Mucosa of descending colon (tissue), 3 donors: ENCODE results near the gene MRPL57. TPM values are rescaled to one million over a fixed set of nuclear protein-coding genes. Genes with fewer than 3 reads are reported as not detected.
"Not testable (repeated sequence)": the region's sequence is repeated elsewhere in the genome, so short reads cannot be mapped to it uniquely, and the experiment has no call there.

Source experiments
- ATAC-seq: fragments of 200-7000 bp; cut with Tn5 transposase; one replicate; pipeline ENCODE4 v1.9.1; 2020; ENCODE audit warnings: mild to moderate bottlenecking, moderate library complexity
- DNase-seq, 3 donors: peaks; one replicate each; pipeline ENCODE4 v3.0.0-alpha.2; 2020
- H3K36me3 ChIP-seq: fragments of 200-600 bp; one replicate; pipeline ENCODE4 v1.8.0; 2021; ENCODE audit warnings: low read depth, mild to moderate bottlenecking
- H3K4me1 ChIP-seq: fragments of 200-600 bp; one replicate; pipeline ENCODE4 v1.8.0; 2021; ENCODE audit warnings: low read depth, mild to moderate bottlenecking
- H3K4me3 ChIP-seq: fragments of 200-600 bp; one replicate; pipeline ENCODE4 v1.8.0; 2021; ENCODE audit warnings: mild to moderate bottlenecking
- H3K9me3 ChIP-seq: fragments of 200-600 bp; one replicate; pipeline ENCODE4 v1.8.0; 2021; ENCODE audit warnings: mild to moderate bottlenecking
- intact Hi-C, 2 donors: fragments of 100-400 bp; cut with DNase I in 1 of 2; cut with micrococcal nuclease in 1 of 2; formaldehyde crosslinking; loops; one replicate each; pipeline versions ENCODE4 v1.11.0 to v1.11.1; 2022; cut with DNase I, micrococcal nuclease
- total RNA-seq, 3 donors: library from RNA; stranded (reverse); fragmentation: NEBNext Ultra II Directional in 2 of 3; extraction: Animal tissue kit (Norgen Biotek cat#: 25700) in 2 of 3; gene quantifications; one replicate each; pipeline versions ENCODE4 v1.2.1 to v1.2.4, GENCODE V29; 2021 to 2023
- TF ChIP-seq, protein P1 (sequence below): fragments of 200-600 bp; IDR thresholded peaks from one replicate; pipeline ENCODE4 v1.8.0; 2022; ENCODE audit warnings: antibody characterized with exemption, mild to moderate bottlenecking
- donor health status: DM: no; HTN: no; CAD: no; lungs with moderate emphysema.
- donor health status: DM: no; HTN: no; CAD: no.
- donor health status: DM: no; HTN: yes; CAD: no.

The MRPL57 gene
- total RNA-seq, 3 donors from 2014 or later = 11.9 to 16.1 (median 13.8) TPM

DNA sequence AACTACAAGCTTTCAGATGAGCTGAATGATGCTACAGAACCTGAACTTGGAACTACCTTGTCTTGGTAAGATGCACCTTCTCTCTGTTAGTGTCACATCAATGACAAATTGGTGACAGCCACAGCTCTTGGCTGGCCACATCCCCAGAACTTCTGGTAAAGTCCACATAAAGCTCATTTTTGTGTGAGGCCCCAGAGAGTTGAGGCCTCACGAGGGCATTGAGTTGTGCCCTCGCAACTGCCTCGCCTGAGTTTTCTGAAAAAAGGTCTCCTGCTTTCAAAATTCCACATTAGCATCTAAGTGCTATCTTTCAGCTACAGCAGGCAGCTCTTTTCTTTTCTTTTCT, 42.6 kb downstream of the MRPL57 start:
- TF ChIP-seq, protein P1, sequence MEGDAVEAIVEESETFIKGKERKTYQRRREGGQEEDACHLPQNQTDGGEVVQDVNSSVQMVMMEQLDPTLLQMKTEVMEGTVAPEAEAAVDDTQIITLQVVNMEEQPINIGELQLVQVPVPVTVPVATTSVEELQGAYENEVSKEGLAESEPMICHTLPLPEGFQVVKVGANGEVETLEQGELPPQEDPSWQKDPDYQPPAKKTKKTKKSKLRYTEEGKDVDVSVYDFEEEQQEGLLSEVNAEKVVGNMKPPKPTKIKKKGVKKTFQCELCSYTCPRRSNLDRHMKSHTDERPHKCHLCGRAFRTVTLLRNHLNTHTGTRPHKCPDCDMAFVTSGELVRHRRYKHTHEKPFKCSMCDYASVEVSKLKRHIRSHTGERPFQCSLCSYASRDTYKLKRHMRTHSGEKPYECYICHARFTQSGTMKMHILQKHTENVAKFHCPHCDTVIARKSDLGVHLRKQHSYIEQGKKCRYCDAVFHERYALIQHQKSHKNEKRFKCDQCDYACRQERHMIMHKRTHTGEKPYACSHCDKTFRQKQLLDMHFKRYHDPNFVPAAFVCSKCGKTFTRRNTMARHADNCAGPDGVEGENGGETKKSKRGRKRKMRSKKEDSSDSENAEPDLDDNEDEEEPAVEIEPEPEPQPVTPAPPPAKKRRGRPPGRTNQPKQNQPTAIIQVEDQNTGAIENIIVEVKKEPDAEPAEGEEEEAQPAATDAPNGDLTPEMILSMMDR = no peak
- H3K4me1 ChIP-seq = no peaks in the 10 kb centered on the region
- H3K9me3 ChIP-seq = peaks cover 2% of the 10 kb centered on the region
- no peaks in the 10 kb centered on the region for H3K36me3 ChIP-seq
- no peak overlapping the region for H3K4me3 ChIP-seq
- intact Hi-C loops = no loop called here
- DNase-seq (no peak), ATAC-seq (no peak)

DNA sequence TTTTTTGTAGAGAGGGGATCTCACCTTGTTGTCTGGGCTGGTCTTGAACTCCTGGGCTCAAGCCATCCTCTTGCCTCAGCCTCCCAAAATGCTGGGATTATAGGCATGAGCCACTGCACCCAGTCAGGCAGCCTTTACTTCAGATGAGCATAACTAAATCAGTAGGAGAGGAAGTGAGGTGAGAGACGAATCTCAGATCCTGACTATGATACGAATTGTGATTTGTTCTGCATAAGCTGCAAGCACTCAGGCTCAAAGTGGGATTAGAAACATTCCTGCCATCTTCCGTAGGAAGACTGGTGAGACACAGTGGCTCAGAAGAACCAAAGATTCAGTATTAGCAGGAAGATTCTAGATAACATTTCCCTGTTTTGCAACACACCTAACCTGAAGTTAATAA, 43.3 kb downstream of the MRPL57 start:
- DNase-seq, H3K4me3 ChIP-seq, H3K36me3 ChIP-seq, intact Hi-C loops, ATAC-seq, H3K4me1 ChIP-seq, H3K9me3 ChIP-seq: not testable (repeated sequence)

DNA sequence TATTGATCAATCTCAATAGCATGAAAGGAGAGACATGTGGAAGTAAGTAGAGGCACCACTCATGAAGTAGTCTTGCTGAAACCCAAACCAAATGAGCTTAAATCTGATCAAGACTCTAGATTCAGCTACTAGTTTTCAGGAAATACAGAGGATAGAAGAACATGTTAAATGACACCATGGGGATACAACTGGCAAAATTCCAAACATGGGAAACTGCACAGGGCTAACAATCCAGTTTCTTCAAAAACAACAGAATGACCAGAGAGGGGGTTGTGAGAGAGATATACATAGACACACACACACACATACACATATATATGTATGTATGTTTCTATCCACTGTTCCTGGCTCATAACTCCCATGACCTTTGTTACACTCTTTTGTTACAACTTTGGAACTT, 44.8 kb downstream of the MRPL57 start:
- H3K36me3 ChIP-seq = no peaks in the 10 kb centered on the region
- intact Hi-C loops = no loop called here
- peaks cover 2% of the 10 kb centered on the region for H3K9me3 ChIP-seq
- H3K4me3 ChIP-seq = no peak overlapping the region
- TF ChIP-seq, protein P1 = no peak
- no peak for ATAC-seq
- DNase-seq = no peak
- no peaks in the 10 kb centered on the region for H3K4me1 ChIP-seq

DNA sequence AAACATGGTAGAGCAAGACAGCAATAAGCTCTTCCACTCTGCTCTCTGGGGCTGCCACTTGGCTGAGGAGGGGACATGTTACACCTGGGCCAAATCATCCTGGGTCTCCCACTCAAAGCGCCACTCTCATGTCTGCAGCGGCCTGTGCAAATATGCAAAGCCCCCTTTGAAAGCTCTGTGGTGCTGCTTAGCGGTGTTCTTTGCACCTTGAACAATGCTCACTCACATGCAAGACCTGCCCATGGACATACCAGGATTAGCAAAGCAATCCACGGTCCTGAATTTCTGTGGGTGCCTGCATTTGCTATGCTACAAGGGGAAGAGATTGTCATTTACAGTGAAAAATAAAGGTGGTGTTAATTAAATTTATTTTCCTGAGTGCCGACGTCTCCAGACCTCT, 48.6 kb downstream of the MRPL57 start:
- DNase-seq = no peak
- TF ChIP-seq, protein P1 = no peak
- intact Hi-C loops = no loop called here
- ATAC-seq = no peak
- no peaks in the 10 kb centered on the region for H3K36me3 ChIP-seq
- H3K4me3 ChIP-seq = no peak overlapping the region
- H3K4me1 ChIP-seq = no peaks in the 10 kb centered on the region
- peaks cover 2% of the 10 kb centered on the region for H3K9me3 ChIP-seq

DNA sequence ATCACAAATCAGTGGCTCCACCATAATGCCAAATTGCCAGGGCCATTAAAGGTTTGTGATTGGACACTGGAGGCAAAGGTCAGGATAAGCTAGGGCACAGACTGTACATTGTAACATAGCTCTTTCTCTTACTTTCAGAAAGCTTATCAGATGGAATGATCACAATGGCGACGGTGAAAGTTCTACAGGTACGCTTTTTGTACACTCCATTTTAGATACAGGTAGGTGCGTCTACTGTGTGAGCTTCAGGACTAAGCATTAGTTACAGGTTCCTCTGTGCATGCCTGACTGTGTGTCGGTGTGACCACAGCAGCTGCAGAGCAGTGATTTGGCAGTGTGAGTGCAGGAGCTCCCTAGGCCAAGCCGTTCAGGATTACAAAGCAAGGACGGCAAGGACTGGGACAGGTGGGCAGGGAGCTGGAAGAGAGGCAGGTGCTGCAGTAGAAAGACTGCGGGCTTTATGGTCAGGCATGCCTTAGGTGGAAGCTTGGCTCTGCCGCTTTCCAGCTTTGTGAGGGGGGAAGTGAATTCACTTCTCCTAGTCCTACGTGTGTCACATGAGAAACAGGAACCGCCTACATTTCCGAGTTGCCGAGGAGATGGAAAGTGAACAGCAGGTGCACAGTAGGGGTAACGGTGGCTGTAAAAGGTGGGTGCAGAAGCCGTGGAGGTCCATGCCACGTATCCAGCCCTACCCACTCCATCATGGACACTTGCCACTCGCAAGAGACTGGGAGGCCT, 49.6 kb downstream of the MRPL57 start:
- H3K4me1 ChIP-seq = no peaks in the 10 kb centered on the region
- DNase-seq = no peak
- TF ChIP-seq, protein P1 = no peak
- peaks cover 2% of the 10 kb centered on the region for H3K9me3 ChIP-seq
- no peak for ATAC-seq
- H3K36me3 ChIP-seq = no peaks in the 10 kb centered on the region
- intact Hi-C loops = no loop called here
- no peak overlapping the region for H3K4me3 ChIP-seq

DNA sequence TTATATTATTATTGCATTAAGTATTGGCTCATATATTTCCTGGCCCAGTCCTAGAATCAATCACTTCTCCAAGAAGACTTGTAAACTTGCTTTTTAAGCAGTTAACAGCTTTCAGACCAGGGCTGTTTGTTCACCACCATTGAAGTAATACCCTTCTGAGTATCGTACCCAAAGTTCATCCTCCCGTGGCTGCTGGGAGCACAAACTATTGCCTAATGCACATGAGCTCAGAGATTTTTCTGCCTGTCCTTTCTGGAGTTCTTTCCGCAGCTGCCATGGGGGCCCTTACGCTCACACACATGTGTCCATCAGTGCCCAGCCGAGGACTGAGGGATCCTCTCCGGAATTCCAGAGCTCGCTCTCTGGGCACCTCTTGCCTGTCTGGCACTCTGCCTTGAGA, 51.5 kb downstream of the MRPL57 start:
- TF ChIP-seq, protein P1 = no peak
- Histone ChIP-seq H3K9me3 (no peaks in the 10 kb centered on the region), H3K4me3 (no peak overlapping the region), H3K4me1 (no peaks in the 10 kb centered on the region), H3K36me3 (no peaks in the 10 kb centered on the region)
- no peak for ATAC-seq
- DNase-seq = no peak
- intact Hi-C loops = no loop called here

Other genes with a start within 250 kb of the MRPL57 start
- gene LATS2, start 115.1 kb upstream of the MRPL57 start, total RNA-seq = 10 to 100 TPM in 2 of 3 donors, 1 to 10 TPM in 1; 9.1 to 25.9 (median 10.3) TPM
- 100 to 1,000 TPM; 205 to 221 (median 211) TPM for gene SAP18, start 36.5 kb upstream of the MRPL57 start, total RNA-seq
- gene SKA3, start 106 bp upstream of the MRPL57 start, total RNA-seq = 1 to 10 TPM; 1.3 to 7.2 (median 2.4) TPM